Gastroesophageal sphincter (tissue), 4 donors: ENCODE results near the gene NHERF2. TPM values are rescaled to one million over a fixed set of nuclear protein-coding genes. Genes with fewer than 3 reads are reported as not detected.

Experiments
- ATAC-seq: fragments of 150-250 bp; one replicate; pipeline ENCODE4 v1.9.1; 2016; ENCODE audit warnings: mild to moderate bottlenecking, moderate library complexity
- H3K27ac ChIP-seq, 4 donors: fragments of 200-600 bp; sonication (generic) in 3 of 4; 1 replicate in 3 of 4; 2 replicates in 1 of 4; pipeline ENCODE4 v1.5.1; 2016 to 2019
- H3K27me3 ChIP-seq: fragments of 200-600 bp; sonication (generic); one replicate; pipeline ENCODE4 v1.5.1; 2019
- H3K36me3 ChIP-seq, 2 donors: fragments of 200-600 bp; sonication (generic); one replicate each; pipeline ENCODE4 v1.5.1; 2019; ENCODE audit warnings: control low read depth in 1 of 2
- H3K4me1 ChIP-seq, 3 donors: fragments of 200-600 bp; sonication (generic); 1 replicate in 2 of 3; 2 replicates in 1 of 3; pipeline ENCODE4 v1.5.1; 2016 to 2019; ENCODE audit warnings: control low read depth in 2 of 3
- H3K4me3 ChIP-seq, 2 donors: fragments of 200-600 bp; sonication (generic); one replicate each; pipeline ENCODE4 v1.5.1; 2019; ENCODE audit warnings: mild to moderate bottlenecking in 1 of 2, moderate library complexity in 1 of 2
- H3K9me3 ChIP-seq, 3 donors: fragments of 200-600 bp; sonication (generic); one replicate each; pipeline ENCODE4 v1.5.1; 2017 to 2019; ENCODE audit warnings: control low read depth in 2 of 3
- EP300 ChIP-seq: sonication (generic); formaldehyde crosslinking; IDR thresholded peaks from one replicate; pipeline ENCODE4 v1.6.1; 2017; ENCODE audit warnings: antibody characterized with exemption, mild to moderate bottlenecking
- POLR2A ChIP-seq, 2 donors: fragments of 450-650 bp; IDR thresholded peaks; one replicate each; pipeline ENCODE4 v1.6.1; 2017; ENCODE audit warnings: antibody characterized with exemption in 2 of 2, mild to moderate bottlenecking in 2 of 2, moderate library complexity in 1 of 2
- POLR2AphosphoS5 ChIP-seq: sonication (generic); formaldehyde crosslinking; IDR thresholded peaks from one replicate; pipeline ENCODE4 v1.6.1; 2017; ENCODE audit warnings: antibody characterized with exemption
- WGBS, 2 donors: methylation state at CpG; one replicate each; pipeline ENCODE4 v1.1.5; 2018; ENCODE audit warnings: low coverage in 1 of 2; 5-methylcytosine and 5-hydroxymethylcytosine counted together
- total RNA-seq, 4 donors: library from RNA; depleted of rRNA; stranded (reverse); fragments of >200 nt; gene quantifications; one replicate each; pipeline ENCODE4 v1.1.0, GENCODE V29; 2016
- TF ChIP-seq, protein P1 (sequence below), 4 experiments: fragments of 200-600 bp in 2 of 4; fragments of 450-650 bp in 2 of 4; sonication (generic) in 1 of 4; IDR thresholded peaks; one replicate each; pipeline ENCODE4 v1.5.1; 2017 to 2019; ENCODE audit warnings: antibody characterized with exemption in 4 of 4, mild to moderate bottlenecking in 2 of 4, moderate library complexity in 2 of 4

NHERF2 gene
- total RNA-seq, 4 donors from 2014 or later, result 43.8 to 106 (median 63.8) TPM

DNA sequence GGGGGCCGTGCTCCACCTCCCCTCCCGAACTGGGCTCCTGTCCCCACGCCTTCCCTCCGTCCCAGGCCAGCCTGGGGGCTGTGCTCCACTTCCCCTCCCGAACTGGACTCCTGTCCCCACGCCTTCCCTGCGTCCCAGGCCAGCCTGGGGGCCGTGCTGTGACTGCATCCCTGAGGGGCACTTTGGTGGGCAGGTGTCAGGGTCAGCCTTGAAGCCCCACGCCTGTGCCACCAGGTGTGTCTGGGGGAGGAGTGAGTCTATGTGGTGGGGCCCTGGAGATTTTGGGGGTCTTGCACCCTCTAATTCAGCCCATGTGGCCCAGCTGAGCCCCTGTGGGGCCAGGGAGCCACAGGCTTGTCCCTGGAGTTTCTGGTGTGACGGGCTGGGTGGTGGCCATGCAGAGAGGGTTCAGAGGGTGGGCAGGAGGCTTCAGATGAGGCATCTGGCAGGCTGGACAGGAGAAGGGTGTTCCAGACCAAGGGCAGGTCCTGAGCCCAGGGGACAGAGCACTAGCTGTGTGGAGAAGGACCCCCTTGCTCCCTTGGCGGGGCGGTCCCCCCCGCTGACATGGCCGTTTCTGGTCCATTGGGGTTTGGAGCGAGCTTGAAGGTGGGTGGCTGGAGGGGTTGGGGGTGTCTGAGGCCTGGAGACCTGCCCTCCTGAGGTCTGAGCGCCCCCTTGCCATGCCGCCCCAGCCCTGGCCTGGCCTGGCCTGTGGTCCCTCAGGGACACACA is 8.2 kb downstream of the NHERF2 start:
- Histone ChIP-seq H3K36me3 (peaks cover 0 to 27% of the 10 kb centered on the region in 2 donors), H3K4me3 (peak overlapping the region in 1 of 2 donors; percentile 49), H3K4me1 (peaks cover 0 to 85% (median 69%) of the 10 kb centered on the region in 3 donors), H3K9me3 (no peaks in the 10 kb centered on the region), H3K27ac (peak overlapping the region in 3 of 4 donors; percentile 90 to 92 (median 92)), H3K27me3 (no peaks in the 10 kb centered on the region)
- ATAC-seq, result no peak
- TF ChIP-seq POLR2AphosphoS5 (no peak), EP300 (no peak), POLR2A (IDR thresholded peaks at IDR 0.05) (no peak)
- TF ChIP-seq, protein P1, sequence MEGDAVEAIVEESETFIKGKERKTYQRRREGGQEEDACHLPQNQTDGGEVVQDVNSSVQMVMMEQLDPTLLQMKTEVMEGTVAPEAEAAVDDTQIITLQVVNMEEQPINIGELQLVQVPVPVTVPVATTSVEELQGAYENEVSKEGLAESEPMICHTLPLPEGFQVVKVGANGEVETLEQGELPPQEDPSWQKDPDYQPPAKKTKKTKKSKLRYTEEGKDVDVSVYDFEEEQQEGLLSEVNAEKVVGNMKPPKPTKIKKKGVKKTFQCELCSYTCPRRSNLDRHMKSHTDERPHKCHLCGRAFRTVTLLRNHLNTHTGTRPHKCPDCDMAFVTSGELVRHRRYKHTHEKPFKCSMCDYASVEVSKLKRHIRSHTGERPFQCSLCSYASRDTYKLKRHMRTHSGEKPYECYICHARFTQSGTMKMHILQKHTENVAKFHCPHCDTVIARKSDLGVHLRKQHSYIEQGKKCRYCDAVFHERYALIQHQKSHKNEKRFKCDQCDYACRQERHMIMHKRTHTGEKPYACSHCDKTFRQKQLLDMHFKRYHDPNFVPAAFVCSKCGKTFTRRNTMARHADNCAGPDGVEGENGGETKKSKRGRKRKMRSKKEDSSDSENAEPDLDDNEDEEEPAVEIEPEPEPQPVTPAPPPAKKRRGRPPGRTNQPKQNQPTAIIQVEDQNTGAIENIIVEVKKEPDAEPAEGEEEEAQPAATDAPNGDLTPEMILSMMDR (IDR thresholded peaks at IDR 0.05), result no peak
- WGBS, 2 donors, result no CpG with 5 or more reads among the region's 17 CpGs

- no CpG with 5 or more reads among the region's 34 CpGs for WGBS, 2 donors
- H3K27ac ChIP-seq, result peak overlapping the region; percentile 8 to 92 (median 91)
Observed at GRCh38 chr16:2035431-2036199, 8.9 kb downstream of the NHERF2 start.

GRCh38 chr16:2036200-2036966 is 9.7 kb downstream of the NHERF2 start:
- 80% methylated on average over 1 of the region's 47 CpGs; no CpG with 5 or more reads in 1 of the 2 donors for WGBS, 2 donors
- TF ChIP-seq POLR2A (IDR thresholded peaks at IDR 0.05), result no peak
- TF ChIP-seq, protein P1 (IDR thresholded peaks at IDR 0.05), result no peak
- no peak for TF ChIP-seq EP300
- no peak for TF ChIP-seq POLR2AphosphoS5
- peaks cover 0 to 26% of the 10 kb centered on the region in 2 donors for H3K36me3 ChIP-seq
- no peak for ATAC-seq
- peak overlapping the region in 1 of 2 donors; percentile 49 for H3K4me3 ChIP-seq
- no peaks in the 10 kb centered on the region for H3K27me3 ChIP-seq
- H3K27ac ChIP-seq, result peak overlapping the region; percentile 7 to 92 (median 91)
- no peaks in the 10 kb centered on the region for H3K9me3 ChIP-seq
- peaks cover 0 to 94% (median 75%) of the 10 kb centered on the region in 3 donors for H3K4me1 ChIP-seq

More at GRCh38 chr16:2035431-2036199, 8.9 kb downstream of the NHERF2 start:
- Histone ChIP-seq H3K36me3 (peaks cover 0 to 22% of the 10 kb centered on the region in 2 donors), H3K4me3 (peak overlapping the region in 1 of 2 donors; percentile 49), H3K4me1 (peaks cover 0 to 92% (median 75%) of the 10 kb centered on the region in 3 donors), H3K27me3 (no peaks in the 10 kb centered on the region), H3K9me3 (no peaks in the 10 kb centered on the region)
- TF ChIP-seq POLR2AphosphoS5 (peak; percentile 26), POLR2A (IDR thresholded peaks at IDR 0.05) (no peak), EP300 (no peak)
- TF ChIP-seq, protein P1 (IDR thresholded peaks at IDR 0.05), result no peak
- ATAC-seq, result no peak

- peak overlapping the region in 1 of 2 donors; percentile 10 for H3K4me3 ChIP-seq
- no peak for ATAC-seq
- 100% methylated on average over 1 of the region's 15 CpGs; no CpG with 5 or more reads in 1 of the 2 donors for WGBS, 2 donors
- H3K9me3 ChIP-seq, result no peaks in the 10 kb centered on the region
- peaks cover 0 to 26% of the 10 kb centered on the region in 2 donors for H3K36me3 ChIP-seq
- H3K4me1 ChIP-seq, result peaks cover 0 to 93% (median 78%) of the 10 kb centered on the region in 3 donors
- TF ChIP-seq POLR2AphosphoS5 (no peak), EP300 (no peak), POLR2A (IDR thresholded peaks at IDR 0.05) (no peak)
- TF ChIP-seq, protein P1 (IDR thresholded peaks at IDR 0.05), result no peak
- H3K27ac ChIP-seq, result peak overlapping the region in 3 of 4 donors; percentile 90 to 92 (median 92)
- no peaks in the 10 kb centered on the region for H3K27me3 ChIP-seq
Observed at GRCh38 chr16:2037115-2037514, 10.4 kb downstream of the NHERF2 start.
